HG02678 (cell line): ENCODE measurements around the gene ATP11B.
"Not testable (repeated sequence)": the region's sequence is repeated elsewhere in the genome, so short reads cannot be mapped to it uniquely, and the experiment has no call there.

Source experiments
- ATAC-seq: cut with Tn5 transposase; IDR thresholded peaks from one replicate; pipeline ENCODE4 v1.9.1; 2021; ENCODE audit warnings: mild to moderate bottlenecking, moderate library complexity; ENCODE audit not compliant: unreplicated experiment

Gene ATP11B

DNA sequence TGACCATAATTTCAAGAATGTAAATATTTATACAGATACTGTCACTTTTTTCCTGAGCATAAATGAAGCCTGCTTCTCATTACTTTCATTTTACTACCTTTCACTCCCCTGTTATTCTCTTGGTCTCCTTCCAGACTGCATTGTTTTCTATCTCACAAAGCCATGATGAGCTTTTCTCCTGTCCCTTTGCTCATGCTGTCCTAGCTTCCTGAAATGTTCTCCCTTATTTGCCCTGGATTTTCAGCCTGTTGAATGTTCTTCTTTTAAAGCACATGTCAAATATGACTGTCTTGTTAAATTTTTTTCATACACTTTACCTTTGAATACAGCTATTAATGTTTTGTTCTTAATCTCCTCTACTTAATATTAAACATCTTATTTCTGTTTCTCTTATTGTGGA, 31.7 kb downstream of the ATP11B start:
- ATAC-seq, result no peak

DNA sequence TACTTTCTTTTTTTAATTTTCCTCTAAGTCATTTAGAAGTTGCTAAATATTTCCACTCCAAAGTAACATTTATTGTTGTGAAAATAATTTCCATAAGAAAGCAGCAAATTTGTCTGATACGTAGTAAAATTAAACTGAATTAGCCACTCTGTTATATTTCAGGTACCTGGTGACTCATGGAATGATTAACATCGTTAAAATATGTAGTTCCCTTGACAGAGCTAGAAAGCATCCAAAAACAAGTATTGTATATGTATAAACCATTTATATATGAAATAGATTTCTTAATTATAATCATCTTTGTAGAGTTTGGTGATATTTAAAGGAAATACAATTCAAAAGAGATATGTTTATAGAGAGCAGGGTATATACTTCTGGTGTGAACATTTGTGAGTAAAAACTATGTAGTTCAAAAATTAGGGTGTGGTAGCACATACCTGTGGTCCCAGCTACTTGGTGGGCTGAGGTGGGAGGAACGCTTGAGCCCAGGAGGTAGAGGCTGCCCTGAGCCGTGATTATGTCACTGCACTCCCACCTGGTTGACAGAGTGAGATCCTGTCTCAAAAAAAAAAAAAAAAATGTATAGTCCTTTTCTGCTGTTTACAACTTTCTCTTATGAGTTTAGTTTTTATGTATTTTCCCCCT, 36.6 kb downstream of the ATP11B start:
- no peak for ATAC-seq

- no peak for ATAC-seq
These were observed 44.7 kb downstream of the ATP11B start for GRCh38 chr3:182837855-182838454.

DNA sequence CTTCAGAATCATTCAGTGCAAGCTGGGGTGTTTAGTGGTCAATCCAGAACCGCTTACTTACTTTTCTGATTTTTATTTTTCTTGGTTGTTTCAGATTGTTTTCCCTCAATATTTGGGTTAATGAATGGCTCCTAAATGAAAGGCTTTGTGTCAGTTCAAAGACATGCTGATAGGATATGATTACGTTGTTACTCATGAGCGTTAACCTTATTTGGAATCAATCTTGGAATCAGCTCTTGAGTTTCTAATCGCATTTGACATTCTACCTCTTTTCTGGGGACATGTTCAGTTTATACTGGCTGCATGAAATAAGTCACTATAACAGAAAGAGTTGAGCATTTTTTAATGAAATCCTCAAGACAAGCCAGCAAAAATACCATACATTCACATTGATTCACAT, 50.2 kb downstream of the ATP11B start:
- ATAC-seq, result no peak

- ATAC-seq, result no peak
These were observed 55.6 kb downstream of the ATP11B start for GRCh38 chr3:182848906-182849305.

DNA sequence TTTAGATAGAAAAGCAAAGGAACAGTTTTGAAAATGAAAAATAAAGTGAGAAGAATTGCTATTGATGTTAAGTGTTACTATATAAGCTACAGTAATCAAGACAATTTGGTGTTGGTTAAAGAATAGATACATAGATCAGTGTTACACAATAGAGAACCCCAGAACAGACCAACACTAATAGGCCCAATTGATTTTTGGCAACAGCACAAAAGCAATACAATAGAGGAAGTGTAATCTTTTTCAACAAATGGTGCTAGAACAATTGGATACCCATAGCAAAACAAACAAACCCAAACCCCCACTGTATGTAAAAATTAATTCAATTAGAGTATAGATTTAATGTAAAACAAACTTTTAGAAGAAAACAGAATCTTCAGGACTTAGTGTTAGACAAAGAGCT, 61.8 kb downstream of the ATP11B start:
- ATAC-seq, result no peak

- no peak for ATAC-seq
These were observed 68.0 kb downstream of the ATP11B start for GRCh38 chr3:182861348-182861747.

DNA sequence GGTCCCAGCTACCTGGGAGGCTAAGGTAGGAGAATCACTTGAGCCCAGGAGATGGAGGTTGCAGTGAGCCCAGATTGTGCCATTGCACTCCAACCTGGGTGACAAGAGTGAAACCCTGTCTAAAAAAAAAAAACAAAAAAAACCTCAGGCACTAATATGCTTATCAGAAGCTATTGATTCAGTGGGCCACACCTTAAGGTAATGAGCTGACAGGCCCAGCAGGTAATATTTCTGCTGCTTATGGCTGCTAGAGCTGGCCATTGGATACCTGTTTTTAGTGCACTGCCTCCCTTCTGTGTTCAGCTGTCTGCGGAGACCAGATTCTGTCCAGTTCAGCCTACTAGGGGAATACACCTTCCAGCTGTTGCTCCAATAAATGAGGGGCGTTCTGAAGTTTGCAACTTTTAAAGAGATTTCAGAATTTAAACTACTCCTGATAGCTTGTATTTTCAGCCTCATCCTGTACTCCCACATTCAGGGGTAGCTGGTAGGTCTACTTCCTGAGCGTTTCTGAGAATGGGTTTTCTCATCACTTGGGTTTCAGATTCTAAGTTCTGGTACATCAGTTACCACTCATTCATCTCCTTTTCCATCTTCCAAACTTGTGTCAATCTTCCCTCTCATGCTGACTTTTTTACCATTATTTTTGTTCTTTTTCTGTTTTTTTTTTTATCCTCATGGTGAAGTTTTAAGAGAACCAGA, 69.0 kb downstream of the ATP11B start:
- no peak for ATAC-seq

- ATAC-seq, result no peak
These were observed 75.8 kb downstream of the ATP11B start for GRCh38 chr3:182869059-182869458.

DNA sequence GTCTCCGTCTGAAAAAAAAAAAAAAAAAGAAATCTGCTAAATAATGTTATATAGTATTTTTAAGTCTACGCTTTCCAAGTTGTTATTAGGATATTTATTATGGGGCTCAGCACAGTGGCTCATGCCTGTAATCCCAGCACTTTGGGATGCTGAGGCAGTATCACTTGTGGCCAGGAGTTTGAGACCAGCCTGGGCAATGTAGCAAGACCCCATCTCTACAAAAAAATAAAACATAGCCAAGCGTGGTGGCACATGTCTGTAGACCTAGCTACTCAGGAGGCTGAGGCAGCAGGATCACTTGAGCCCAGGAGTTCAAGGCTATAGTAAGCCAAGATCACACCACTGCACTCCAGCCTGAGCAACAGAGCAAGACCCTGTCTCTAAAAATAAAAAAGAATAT, 77.6 kb downstream of the ATP11B start:
- ATAC-seq, result not testable (repeated sequence)

GRCh38 chr3:182879031-182879611, 85.8 kb downstream of the ATP11B start:
- ATAC-seq, result no peak

DNA sequence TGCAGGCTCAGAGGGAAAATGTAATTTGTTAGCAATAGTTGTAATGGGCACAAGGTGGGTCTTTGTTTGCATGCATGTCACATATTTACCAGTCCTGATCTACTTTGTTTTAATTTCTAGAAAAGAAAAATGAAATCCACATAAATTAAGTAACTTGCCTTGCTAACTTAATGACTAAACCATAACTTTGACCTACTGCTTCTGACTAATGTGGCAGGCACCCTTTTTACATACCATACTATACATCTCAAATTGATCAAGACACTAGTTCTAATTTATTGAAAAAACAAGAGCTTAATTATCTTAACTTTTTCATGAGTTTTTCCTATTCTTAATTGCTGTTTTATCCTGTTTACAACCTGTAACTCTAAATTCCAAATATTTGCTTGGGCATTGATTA, 93.2 kb downstream of the ATP11B start:
- no peak for ATAC-seq

GRCh38 chr3:182889948-182890629, 96.8 kb downstream of the ATP11B start:
- ATAC-seq, result no peak

GRCh38 chr3:182891364-182891763, 98.1 kb downstream of the ATP11B start:
- ATAC-seq, result no peak

- no peak for ATAC-seq
These were observed 98.9 kb downstream of the ATP11B start for GRCh38 chr3:182892226-182892625.

DNA sequence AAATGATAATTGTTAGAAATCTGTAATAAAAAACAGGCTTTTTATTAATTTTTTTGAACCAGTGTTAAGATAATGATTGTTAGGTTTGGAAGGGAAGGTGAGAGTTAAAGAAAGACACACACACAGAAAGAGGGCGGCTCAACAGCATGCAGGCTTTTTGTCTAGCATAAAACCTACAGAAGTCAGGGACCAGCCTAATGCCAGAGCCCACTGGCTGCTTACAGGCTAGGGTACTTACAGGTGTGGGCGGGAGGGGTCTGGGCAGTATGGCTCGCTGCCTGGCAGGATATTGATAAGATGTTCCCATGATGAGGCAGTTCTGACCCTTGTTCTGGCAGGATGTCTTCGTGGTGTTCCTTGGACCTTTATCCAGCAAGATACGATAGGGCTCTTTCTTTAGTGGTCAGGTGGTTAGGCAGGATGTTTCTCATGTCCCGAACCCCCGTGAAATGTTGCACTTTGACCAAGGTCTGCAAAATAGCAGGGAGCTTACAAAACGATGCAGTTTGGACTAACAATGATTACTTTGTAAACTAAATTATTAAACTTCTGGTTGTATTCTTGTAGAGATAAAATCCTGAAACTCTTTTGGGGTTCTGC, 102.3 kb downstream of the ATP11B start:
- no peak for ATAC-seq

- no peak for ATAC-seq
These were observed 103.2 kb downstream of the ATP11B start for GRCh38 chr3:182896553-182896952.

DNA sequence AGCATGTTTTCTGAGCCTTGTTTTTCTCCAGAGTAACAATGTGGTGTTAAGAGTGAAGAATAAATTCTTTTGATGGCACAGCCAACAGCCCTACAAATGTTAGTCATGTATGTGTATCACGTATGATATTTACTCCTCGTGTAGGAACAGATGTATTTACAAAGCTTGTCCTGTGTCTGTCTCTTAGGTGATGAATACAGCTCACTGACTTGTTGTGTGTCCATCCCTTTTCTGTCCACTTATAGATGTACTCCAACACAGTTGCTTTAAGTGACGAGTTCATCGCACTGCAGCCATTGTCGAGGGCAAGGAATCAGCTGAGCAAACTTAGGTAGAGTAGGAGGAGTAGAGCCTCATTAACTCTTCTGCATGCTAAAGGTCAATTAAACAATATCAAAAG, 108.9 kb downstream of the ATP11B start:
- no peak for ATAC-seq

- no peak for ATAC-seq
These were observed 110.9 kb downstream of the ATP11B start for GRCh38 chr3:182904164-182904563.

DNA sequence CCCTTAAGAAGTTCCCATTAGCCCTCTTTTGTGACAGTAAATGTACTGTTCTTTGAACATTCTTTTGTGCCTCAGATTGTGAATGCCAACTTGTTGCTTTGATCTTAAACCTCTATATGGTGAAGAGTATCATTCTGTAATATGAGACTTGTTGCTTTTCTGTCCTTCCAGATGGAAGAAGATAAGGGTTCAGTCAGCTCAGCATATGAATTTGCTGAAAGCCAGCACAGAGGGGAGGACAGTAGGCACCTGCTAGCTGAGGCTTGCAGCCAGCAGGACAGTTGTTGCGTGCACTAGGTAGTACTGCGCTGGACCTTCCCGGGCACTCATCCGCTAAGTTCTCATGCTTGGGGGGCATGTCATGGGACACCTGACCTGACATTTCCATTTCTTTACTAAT, 112.3 kb downstream of the ATP11B start:
- ATAC-seq, result no peak

GRCh38 chr3:182906036-182906435, 112.7 kb downstream of the ATP11B start:
- ATAC-seq, result no peak
